Measurements from ENCODE around the gene FGFRL1. TPM values are rescaled to one million over a fixed set of nuclear protein-coding genes. Genes with fewer than 3 reads are reported as not detected.

Gene FGFRL1
- total and polyA plus RNA-seq, 2 of the 13 experiments (the other 11 are each of a cell fraction or from before 2014, with no cell fraction given), result 19.1 to 30.6 TPM

DNA sequence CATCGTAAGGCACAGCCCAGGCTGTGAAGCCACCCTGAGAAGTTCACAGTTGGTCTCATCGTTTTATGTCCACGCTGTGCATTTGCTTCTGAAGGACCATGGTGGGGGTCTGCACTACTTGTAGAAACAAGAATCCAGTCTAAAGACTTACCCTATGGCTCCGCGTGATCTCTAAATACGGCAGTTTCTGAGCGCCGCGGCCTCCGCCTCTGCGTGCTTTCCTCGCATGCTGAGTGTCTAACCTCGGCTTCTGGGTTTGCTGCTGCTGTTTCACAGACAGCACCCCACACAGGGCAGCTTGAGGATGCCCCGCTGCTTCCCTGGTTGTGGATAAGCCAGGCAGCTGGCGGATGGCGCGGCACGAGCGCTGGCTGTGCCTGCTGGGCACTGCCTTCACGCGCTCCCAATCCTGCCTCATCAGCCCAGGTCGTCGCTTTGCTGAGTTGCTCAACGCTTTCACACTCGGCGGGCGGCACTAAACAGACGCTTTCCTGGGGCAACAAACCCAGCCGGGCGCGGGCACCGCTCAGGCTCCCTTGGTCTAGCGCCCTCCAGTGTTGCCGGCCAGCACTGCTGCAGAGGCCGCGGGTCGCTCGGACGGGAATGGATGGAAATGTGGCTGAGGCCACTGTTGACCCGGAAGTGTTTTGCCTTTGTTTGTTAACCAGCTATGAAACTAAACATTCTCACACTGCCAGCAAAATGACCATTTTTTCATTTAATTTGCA lies 39.2 kb downstream of the FGFRL1 start (continued):
- no peak for TF ChIP-seq GABPA (IDR thresholded peaks at IDR 0.05; ENCODE audit: low read depth, low read length)
- peak; percentile 46; the same call in 1 of the 2 replicates for TF ChIP-seq GABPA (CRISPR knock-in tag; IDR thresholded peaks at IDR 0.05; ENCODE audit: low read depth)
- no peak for TF ChIP-seq ETV6 (CRISPR knock-in tag; conservative IDR thresholded peaks at IDR 0.05)
- no peak for TF ChIP-seq TOE1 (CRISPR knock-in tag; IDR thresholded peaks at IDR 0.05)
- no peak for TF ChIP-seq DNMT3B (CRISPR knock-in tag; conservative IDR thresholded peaks at IDR 0.05)
- TF ChIP-seq ARNT2 (CRISPR knock-in tag; IDR thresholded peaks at IDR 0.05; ENCODE audit: low read depth), result no peak
- TF ChIP-seq RBAK (CRISPR knock-in tag; IDR thresholded peaks at IDR 0.05), result no peak
- no peak for TF ChIP-seq TCF12 (IDR thresholded peaks at IDR 0.05)
- TF ChIP-seq TCF12 (CRISPR knock-in tag; IDR thresholded peaks at IDR 0.05), result no peak
- no peak for TF ChIP-seq KAT8 (CRISPR knock-in tag; IDR thresholded peaks at IDR 0.05)
- 0 out of 2 replicates have a peak, but pooled peaks have one; percentile 22 for TF ChIP-seq RAD21 (CRISPR knock-in tag; IDR thresholded peaks at IDR 0.05)
- 0 out of 2 replicates have a peak, but pooled peaks have one; percentile 51 for TF ChIP-seq HNRNPL (IDR thresholded peaks at IDR 0.05; ENCODE audit: low read depth, low read length)
- no peak for TF ChIP-seq ARHGAP35 (CRISPR knock-in tag; IDR thresholded peaks at IDR 0.05; ENCODE audit: borderline replicate concordance)
- TF ChIP-seq, protein P1, sequence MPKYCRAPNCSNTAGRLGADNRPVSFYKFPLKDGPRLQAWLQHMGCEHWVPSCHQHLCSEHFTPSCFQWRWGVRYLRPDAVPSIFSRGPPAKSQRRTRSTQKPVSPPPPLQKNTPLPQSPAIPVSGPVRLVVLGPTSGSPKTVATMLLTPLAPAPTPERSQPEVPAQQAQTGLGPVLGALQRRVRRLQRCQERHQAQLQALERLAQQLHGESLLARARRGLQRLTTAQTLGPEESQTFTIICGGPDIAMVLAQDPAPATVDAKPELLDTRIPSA (CRISPR knock-in tag; IDR thresholded peaks at IDR 0.05; ENCODE audit: borderline replicate concordance), result no peak
- no peak for TF ChIP-seq ZNF546 (CRISPR knock-in tag; conservative IDR thresholded peaks at IDR 0.05)

Measured in HepG2 (cell line).